WTC11 (cell line): ENCODE data around the gene SDK2. TPM values are rescaled to one million over a fixed set of nuclear protein-coding genes. Genes with fewer than 3 reads are reported as not detected.
"Not testable (repeated sequence)": the region's sequence is repeated elsewhere in the genome, so short reads cannot be mapped to it uniquely, and the experiment has no call there.

ENCODE experiments used
- ATAC-seq: fragments of 200-7000 bp; cut with Tn5 transposase; 2 replicates; pipeline ENCODE4 v1.10.0; 2021; ENCODE audit warnings: mild to moderate bottlenecking, moderate library complexity
- CTCF ChIA-PET: fragments of 300-600 bp; sonication (Branson Sonifier 250); formaldehyde crosslinking; loops from one replicate; lab custom pipeline; 2021; ENCODE audit warnings: antibody characterized with exemption; lab: Charles Lee
- POLR2A ChIA-PET: fragments of 350-600 bp; sonication (Branson Sonifier 250); formaldehyde crosslinking; loops from one replicate; lab custom pipeline; 2021; ENCODE audit warnings: antibody characterized with exemption; lab: Charles Lee
- DNase-seq: peaks from one replicate; pipeline ENCODE4 v3.0.0; 2021; ENCODE audit warnings: low spot score
- H3K27ac Mint-ChIP-seq: 2 replicates; pipeline ENCODE4 v1.8.0; 2021; ENCODE audit warnings: mixed read lengths
- H3K27me3 Mint-ChIP-seq: 2 replicates; pipeline ENCODE4 v1.8.0; 2021; ENCODE audit warnings: low read depth, mild to moderate bottlenecking, moderate library complexity, mixed read lengths
- H3K36me3 Mint-ChIP-seq: 2 replicates; pipeline ENCODE4 v1.8.0; 2021; ENCODE audit warnings: mixed read lengths
- H3K4me1 Mint-ChIP-seq: 2 replicates; pipeline ENCODE4 v1.8.0; 2022; ENCODE audit warnings: mixed read lengths
- H3K4me3 Mint-ChIP-seq: 2 replicates; pipeline ENCODE4 v1.8.0; 2021; ENCODE audit warnings: mild to moderate bottlenecking, moderate library complexity, mixed read lengths
- H3K9me3 Mint-ChIP-seq: 2 replicates; pipeline ENCODE4 v1.8.0; 2021; ENCODE audit warnings: mixed read lengths
- E2F1 ChIP-seq: sonication (generic); formaldehyde crosslinking; IDR thresholded peaks from 2 replicates; pipeline ENCODE4 v1.8.0; 2022; ENCODE audit warnings: mild to moderate bottlenecking, missing genetic modification reagents
- ETV6 ChIP-seq: sonication (generic); formaldehyde crosslinking; IDR thresholded peaks from 2 replicates; pipeline ENCODE4 v1.8.1; 2022; ENCODE audit warnings: mild to moderate bottlenecking, missing genetic modification reagents
- KAT7 ChIP-seq: sonication (generic); formaldehyde crosslinking; IDR thresholded peaks from 2 replicates; pipeline ENCODE4 v1.8.1; 2023; ENCODE audit warnings: missing genetic modification reagents, mild to moderate bottlenecking, borderline replicate concordance
- NFATC4 ChIP-seq: fragments of 250-450 bp; sonication (Bioruptor Pico); IDR thresholded peaks from 2 replicates; pipeline ENCODE4 v1.9.0; 2021; ENCODE audit warnings: mild to moderate bottlenecking
- PRDM15 ChIP-seq: sonication (generic); formaldehyde crosslinking; IDR thresholded peaks from 2 replicates; pipeline ENCODE4 v1.8.0; 2022; ENCODE audit warnings: missing genetic modification reagents
- PRRX2 ChIP-seq: fragments of 250-450 bp; sonication (Bioruptor Pico); IDR thresholded peaks from 2 replicates; pipeline ENCODE4 v1.8.0; 2021; ENCODE audit warnings: mild to moderate bottlenecking
- SMAD4 ChIP-seq: sonication (generic); formaldehyde crosslinking; IDR thresholded peaks from 2 replicates; pipeline ENCODE4 v1.8.0; 2022; ENCODE audit warnings: mild to moderate bottlenecking, missing genetic modification reagents
- TCF7 ChIP-seq: sonication (generic); formaldehyde crosslinking; IDR thresholded peaks from 2 replicates; pipeline ENCODE4 v1.8.0; 2022; ENCODE audit warnings: mild to moderate bottlenecking, low read depth, missing genetic modification reagents, moderate library complexity
- USF1 ChIP-seq: sonication (generic); formaldehyde crosslinking; IDR thresholded peaks from 2 replicates; pipeline ENCODE4 v1.8.0; 2022; ENCODE audit warnings: mild to moderate bottlenecking, missing genetic modification reagents
- ZNF416 ChIP-seq: fragments of 250-450 bp; sonication (Bioruptor Pico); IDR thresholded peaks from 2 replicates; pipeline ENCODE4 v1.9.0; 2021; ENCODE audit warnings: mild to moderate bottlenecking, inconsistent platforms
- ZNF512 ChIP-seq: sonication (generic); formaldehyde crosslinking; IDR thresholded peaks from 2 replicates; pipeline ENCODE4 v1.8.1; 2022; ENCODE audit warnings: missing genetic modification reagents, borderline replicate concordance
- total RNA-seq: library from RNA; stranded (reverse); gene quantifications from 3 replicates; pipeline ENCODE4 v1.2.3, GENCODE V29; 2021
- TF ChIP-seq, protein P1 (sequence below): fragments of 250-450 bp; sonication (Bioruptor Pico); IDR thresholded peaks from 2 replicates; pipeline ENCODE4 v1.9.0; 2021; ENCODE audit warnings: mild to moderate bottlenecking
- TF ChIP-seq, protein P2 (sequence below): sonication (generic); formaldehyde crosslinking; conservative IDR thresholded peaks from 2 replicates; pipeline ENCODE4 v1.8.1; 2022; ENCODE audit warnings: mild to moderate bottlenecking, missing genetic modification reagents

SDK2 gene
- total RNA-seq, 1 experiment from 2014 or later, result 14.8 TPM

- H3K27me3 Mint-ChIP-seq, POLR2A ChIA-PET, ATAC-seq, CTCF ChIA-PET, H3K4me3 Mint-ChIP-seq, H3K27ac Mint-ChIP-seq, H3K9me3 Mint-ChIP-seq, H3K36me3 Mint-ChIP-seq, DNase-seq: not testable (repeated sequence)
- H3K4me1 Mint-ChIP-seq, result peaks cover 14% of the 10 kb centered on the region
Observed at GRCh38 chr17:73472715-73473114, 171.5 kb downstream of the SDK2 start.

DNA sequence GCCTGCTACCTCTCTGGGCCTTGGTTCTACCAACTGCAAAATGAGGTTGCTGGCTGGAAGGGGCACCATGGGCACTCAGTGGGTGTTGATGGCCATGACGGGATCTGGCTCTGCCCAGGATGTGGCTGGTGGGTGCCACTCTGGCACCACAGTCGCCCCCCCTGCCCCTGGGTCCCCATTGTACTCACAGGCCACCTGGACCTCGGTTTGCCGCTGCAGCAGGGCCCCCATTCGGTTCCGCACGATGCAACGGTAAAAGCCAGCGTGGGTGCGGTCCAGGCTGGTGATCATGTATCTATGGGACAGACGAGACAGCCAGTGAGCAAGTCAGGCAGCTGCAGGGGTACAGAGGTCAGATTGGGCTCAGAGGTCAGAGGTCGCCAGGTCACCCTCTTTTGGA is 172.3 kb downstream of the SDK2 start:
- DNase-seq (no peak), ATAC-seq (no peak)
- Mint-ChIP-seq H3K27ac (no peak overlapping the region), H3K36me3 (peaks cover 8% of the 10 kb centered on the region), H3K4me3 (no peak overlapping the region), H3K4me1 (peaks cover 9% of the 10 kb centered on the region), H3K9me3 (peaks cover 10% of the 10 kb centered on the region), H3K27me3 (peaks cover 2% of the 10 kb centered on the region; the same call in 1 of the 2 replicates)
- POLR2A ChIA-PET, result no interaction called here
- CTCF ChIA-PET, result no interaction called here
- TF ChIP-seq, protein P1, sequence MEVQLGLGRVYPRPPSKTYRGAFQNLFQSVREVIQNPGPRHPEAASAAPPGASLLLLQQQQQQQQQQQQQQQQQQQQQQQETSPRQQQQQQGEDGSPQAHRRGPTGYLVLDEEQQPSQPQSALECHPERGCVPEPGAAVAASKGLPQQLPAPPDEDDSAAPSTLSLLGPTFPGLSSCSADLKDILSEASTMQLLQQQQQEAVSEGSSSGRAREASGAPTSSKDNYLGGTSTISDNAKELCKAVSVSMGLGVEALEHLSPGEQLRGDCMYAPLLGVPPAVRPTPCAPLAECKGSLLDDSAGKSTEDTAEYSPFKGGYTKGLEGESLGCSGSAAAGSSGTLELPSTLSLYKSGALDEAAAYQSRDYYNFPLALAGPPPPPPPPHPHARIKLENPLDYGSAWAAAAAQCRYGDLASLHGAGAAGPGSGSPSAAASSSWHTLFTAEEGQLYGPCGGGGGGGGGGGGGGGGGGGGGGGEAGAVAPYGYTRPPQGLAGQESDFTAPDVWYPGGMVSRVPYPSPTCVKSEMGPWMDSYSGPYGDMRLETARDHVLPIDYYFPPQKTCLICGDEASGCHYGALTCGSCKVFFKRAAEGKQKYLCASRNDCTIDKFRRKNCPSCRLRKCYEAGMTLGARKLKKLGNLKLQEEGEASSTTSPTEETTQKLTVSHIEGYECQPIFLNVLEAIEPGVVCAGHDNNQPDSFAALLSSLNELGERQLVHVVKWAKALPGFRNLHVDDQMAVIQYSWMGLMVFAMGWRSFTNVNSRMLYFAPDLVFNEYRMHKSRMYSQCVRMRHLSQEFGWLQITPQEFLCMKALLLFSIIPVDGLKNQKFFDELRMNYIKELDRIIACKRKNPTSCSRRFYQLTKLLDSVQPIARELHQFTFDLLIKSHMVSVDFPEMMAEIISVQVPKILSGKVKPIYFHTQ, result no peak
- TF ChIP-seq E2F1 (CRISPR knock-in tag) (no peak), ZNF416 (no peak), USF1 (CRISPR knock-in tag) (no peak), SMAD4 (CRISPR knock-in tag) (no peak), NFATC4 (CRISPR knock-in tag) (no peak), PRDM15 (CRISPR knock-in tag) (no peak), TCF7 (CRISPR knock-in tag) (no peak), ZNF512 (CRISPR knock-in tag) (no peak), PRRX2 (CRISPR knock-in tag) (no peak)
- TF ChIP-seq, protein P2, sequence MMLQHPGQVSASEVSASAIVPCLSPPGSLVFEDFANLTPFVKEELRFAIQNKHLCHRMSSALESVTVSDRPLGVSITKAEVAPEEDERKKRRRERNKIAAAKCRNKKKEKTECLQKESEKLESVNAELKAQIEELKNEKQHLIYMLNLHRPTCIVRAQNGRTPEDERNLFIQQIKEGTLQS (CRISPR knock-in tag), result no peak

DNA sequence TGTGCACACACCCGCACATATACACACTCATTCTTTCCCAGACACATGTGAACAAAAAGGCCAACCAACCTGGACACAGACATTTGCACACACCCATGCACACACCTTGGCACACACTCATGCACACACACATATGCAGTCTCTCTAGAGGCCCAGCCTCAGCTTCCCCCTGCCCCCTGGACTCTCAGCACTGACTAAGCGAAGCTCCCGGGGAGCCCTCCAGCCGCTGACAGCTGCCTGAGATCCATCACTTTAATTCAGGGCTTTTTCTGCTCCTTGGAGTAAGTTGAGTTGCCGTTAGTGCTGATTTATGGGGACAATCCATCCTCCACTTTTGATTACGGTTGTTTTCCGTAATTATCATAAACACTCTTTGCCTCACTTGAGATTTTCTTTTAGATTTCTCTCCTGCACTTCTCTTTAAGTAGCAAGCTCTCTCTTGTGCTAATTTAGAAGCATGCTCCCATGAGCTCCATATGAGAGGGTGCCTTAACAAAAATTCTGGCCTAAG is 173.9 kb downstream of the SDK2 start:
- TF ChIP-seq ZNF416 (no peak), ETV6 (CRISPR knock-in tag) (no peak), KAT7 (CRISPR knock-in tag) (no peak), PRDM15 (CRISPR knock-in tag) (no peak), E2F1 (CRISPR knock-in tag) (no peak)
- DNase-seq (no peak), ATAC-seq (no peak)
- ChIA-PET CTCF (interaction anchor here (1.2 kb wide), 1 partner anchor 9 kb away, joined by 6 read pairs; no protein-coding TSS in a partner anchor), POLR2A (no interaction called here)
- H3K4me1 Mint-ChIP-seq, result peaks cover 16% of the 10 kb centered on the region
- H3K9me3 Mint-ChIP-seq, result peaks cover 10% of the 10 kb centered on the region
- no peak overlapping the region for H3K27ac Mint-ChIP-seq
- H3K36me3 Mint-ChIP-seq, result peaks cover 8% of the 10 kb centered on the region
- H3K27me3 Mint-ChIP-seq, result peaks cover 2% of the 10 kb centered on the region; the same call in 1 of the 2 replicates
- H3K4me3 Mint-ChIP-seq, result no peak overlapping the region
